ENCODE measurements around the gene KCNQ1. TPM values are rescaled to one million over a fixed set of nuclear protein-coding genes. Genes with fewer than 3 reads are reported as not detected.

Gene KCNQ1
- total and polyA plus RNA-seq, 2 donors = 6.3 to 9.1 TPM

- 74% methylated on average over 12 of the region's 12 CpGs for WGBS
- DNase-seq (ENCODE audit: extremely low spot score) = no peak
- Histone ChIP-seq H3K4me3 (ENCODE audit: low read depth, low read length) (no peak overlapping the region), H3K36me3 (ENCODE audit: insufficient read depth) (no peaks in the 10 kb centered on the region), H3K27ac (ENCODE audit: low read depth) (no peak overlapping the region), H3K4me1 (ENCODE audit: insufficient read depth) (no peaks in the 10 kb centered on the region)
Measured at GRCh38 chr11:2447253-2447950, 2.6 kb downstream of the KCNQ1 start.

GRCh38 chr11:2447951-2448650 lies 3.3 kb downstream of the KCNQ1 start:
- H3K27ac ChIP-seq (ENCODE audit: low read depth) = no peak overlapping the region
- 83% methylated on average over 10 of the region's 10 CpGs for WGBS
- DNase-seq (ENCODE audit: extremely low spot score) = no peak
- no peak overlapping the region for H3K4me3 ChIP-seq (ENCODE audit: low read depth, low read length)
- H3K4me1 ChIP-seq (ENCODE audit: insufficient read depth) = no peaks in the 10 kb centered on the region
- H3K36me3 ChIP-seq (ENCODE audit: insufficient read depth) = no peaks in the 10 kb centered on the region

- 91% methylated on average over 21 of the region's 21 CpGs for WGBS
Measured at GRCh38 chr11:2448661-2449547, 4.1 kb downstream of the KCNQ1 start.

GRCh38 chr11:2449548-2450320 lies 4.9 kb downstream of the KCNQ1 start:
- Histone ChIP-seq H3K4me3 (ENCODE audit: low read depth, low read length) (no peak overlapping the region), H3K36me3 (ENCODE audit: insufficient read depth) (no peaks in the 10 kb centered on the region), H3K27ac (ENCODE audit: low read depth) (no peak overlapping the region), H3K4me1 (ENCODE audit: insufficient read depth) (no peaks in the 10 kb centered on the region)
- WGBS = 81% methylated on average over 26 of the region's 26 CpGs
- DNase-seq (ENCODE audit: extremely low spot score) = no peak

More at GRCh38 chr11:2448661-2449547, 4.1 kb downstream of the KCNQ1 start:
- Histone ChIP-seq H3K27ac (ENCODE audit: low read depth) (no peak overlapping the region), H3K4me1 (ENCODE audit: insufficient read depth) (no peaks in the 10 kb centered on the region), H3K36me3 (ENCODE audit: insufficient read depth) (no peaks in the 10 kb centered on the region), H3K4me3 (ENCODE audit: low read depth, low read length) (no peak overlapping the region)
- DNase-seq (ENCODE audit: extremely low spot score) = no peak

DNA sequence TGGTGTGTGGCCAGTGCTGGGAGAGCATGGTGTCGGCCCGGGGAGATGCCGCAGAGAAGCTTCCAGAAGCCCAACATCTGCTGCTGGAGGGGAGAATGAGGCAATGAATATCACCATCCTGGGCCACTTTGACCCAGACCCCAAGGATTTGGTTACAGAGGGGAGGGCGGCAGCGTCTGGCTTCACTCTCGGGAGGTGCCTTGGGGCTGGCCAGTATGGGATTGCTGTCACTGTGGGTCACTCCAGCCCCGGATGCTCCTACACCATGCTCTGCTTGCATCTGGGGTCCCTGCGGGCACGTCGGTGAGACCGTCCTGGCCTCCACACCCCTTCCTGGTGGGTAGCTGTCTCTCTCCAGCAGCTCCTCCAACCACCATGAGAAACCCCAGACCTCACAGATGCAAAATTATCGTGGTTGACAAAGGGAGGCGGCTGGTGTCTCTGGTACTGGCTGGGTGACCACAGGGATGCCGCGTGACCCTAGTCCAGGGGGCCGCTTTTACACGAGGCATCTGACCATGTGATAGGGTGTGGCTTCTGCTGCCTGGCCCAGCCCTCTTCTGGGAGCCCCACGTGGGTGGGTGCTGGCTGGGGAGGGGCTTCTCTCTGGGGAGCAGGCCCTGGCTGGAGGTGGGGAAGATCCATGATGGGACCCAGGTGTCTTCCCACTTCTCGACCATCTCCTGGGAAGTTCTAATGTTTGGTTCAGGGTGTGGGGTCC lies 5.7 kb downstream of the KCNQ1 start:
- no peaks in the 10 kb centered on the region for H3K4me1 ChIP-seq (ENCODE audit: insufficient read depth)
- H3K27ac ChIP-seq (ENCODE audit: low read depth) = no peak overlapping the region
- DNase-seq (ENCODE audit: extremely low spot score) = no peak
- 84% methylated on average over 19 of the region's 19 CpGs for WGBS
- H3K36me3 ChIP-seq (ENCODE audit: insufficient read depth) = no peaks in the 10 kb centered on the region
- H3K4me3 ChIP-seq (ENCODE audit: low read depth, low read length) = no peak overlapping the region

- no peaks in the 10 kb centered on the region for H3K36me3 ChIP-seq (ENCODE audit: insufficient read depth)
- no peak overlapping the region for H3K4me3 ChIP-seq (ENCODE audit: low read depth, low read length)
- no peaks in the 10 kb centered on the region for H3K4me1 ChIP-seq (ENCODE audit: insufficient read depth)
- no peak for DNase-seq (ENCODE audit: extremely low spot score)
- no peak overlapping the region for H3K27ac ChIP-seq (ENCODE audit: low read depth)
- 92% methylated on average over 15 of the region's 15 CpGs for WGBS
Measured at GRCh38 chr11:2451336-2451735, 6.5 kb downstream of the KCNQ1 start.

DNA sequence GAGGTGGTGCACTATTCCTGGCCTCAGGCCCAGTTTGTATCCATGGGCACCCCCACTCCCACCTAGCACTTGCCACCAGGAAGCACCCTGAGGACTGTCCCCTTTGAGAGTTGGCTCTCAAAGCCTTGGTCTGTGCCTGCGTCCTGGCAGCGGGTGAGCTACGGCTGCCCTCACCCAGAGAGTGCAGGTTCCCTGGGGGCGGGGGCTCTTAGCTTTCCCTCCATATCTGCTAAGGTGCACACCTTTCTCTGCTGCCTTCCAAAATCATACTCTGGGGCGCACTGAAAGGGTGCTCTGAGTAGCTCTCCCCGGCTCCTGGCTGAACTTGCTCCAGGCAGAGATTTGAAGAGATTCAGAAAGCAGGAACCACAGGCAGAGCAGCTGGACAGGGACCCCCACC lies 7.1 kb downstream of the KCNQ1 start:
- Histone ChIP-seq H3K36me3 (ENCODE audit: insufficient read depth) (no peaks in the 10 kb centered on the region), H3K4me3 (ENCODE audit: low read depth, low read length) (no peak overlapping the region), H3K27ac (ENCODE audit: low read depth) (no peak overlapping the region), H3K4me1 (ENCODE audit: insufficient read depth) (no peaks in the 10 kb centered on the region)
- DNase-seq (ENCODE audit: extremely low spot score) = no peak
- WGBS = 63% methylated on average over 6 of the region's 6 CpGs

DNA sequence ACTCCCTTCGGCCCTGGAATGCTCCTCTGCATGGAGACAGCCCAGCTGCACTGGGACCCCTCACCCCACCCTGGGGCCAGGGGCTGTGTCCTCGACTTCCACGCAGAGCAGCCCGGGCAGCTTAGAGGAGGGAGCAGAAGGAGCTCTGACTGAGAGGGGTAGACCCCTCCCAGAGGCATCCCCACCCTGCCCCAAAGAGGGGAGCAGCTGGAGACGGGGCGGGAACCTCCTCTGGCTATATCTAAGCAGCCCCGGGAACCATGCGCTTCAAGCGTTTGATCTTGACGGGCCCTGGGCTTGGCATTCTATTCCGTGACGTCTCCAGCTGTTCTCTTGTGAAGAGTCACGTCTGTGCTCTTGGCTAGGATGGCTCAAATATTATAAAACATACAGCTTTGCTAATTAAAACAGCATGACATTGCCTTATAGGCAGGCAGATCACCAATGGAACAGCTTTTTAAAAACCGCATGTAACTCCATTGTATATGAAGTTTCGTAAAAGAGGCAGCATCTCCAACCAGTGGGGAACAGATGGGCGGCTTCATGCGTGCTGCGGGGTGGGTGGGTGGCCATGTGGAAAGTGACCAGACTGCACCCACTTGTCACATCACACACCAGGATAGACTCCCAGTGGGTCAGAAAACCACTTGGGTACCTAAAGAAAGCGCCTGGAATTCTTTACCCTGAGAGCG lies 7.7 kb downstream of the KCNQ1 start:
- no peaks in the 10 kb centered on the region for H3K4me1 ChIP-seq (ENCODE audit: insufficient read depth)
- no peak overlapping the region for H3K4me3 ChIP-seq (ENCODE audit: low read depth, low read length)
- no peaks in the 10 kb centered on the region for H3K36me3 ChIP-seq (ENCODE audit: insufficient read depth)
- peak; percentile 69 for DNase-seq (ENCODE audit: extremely low spot score)
- 37% methylated on average over 20 of the region's 20 CpGs for WGBS
- no peak overlapping the region for H3K27ac ChIP-seq (ENCODE audit: low read depth)

DNA sequence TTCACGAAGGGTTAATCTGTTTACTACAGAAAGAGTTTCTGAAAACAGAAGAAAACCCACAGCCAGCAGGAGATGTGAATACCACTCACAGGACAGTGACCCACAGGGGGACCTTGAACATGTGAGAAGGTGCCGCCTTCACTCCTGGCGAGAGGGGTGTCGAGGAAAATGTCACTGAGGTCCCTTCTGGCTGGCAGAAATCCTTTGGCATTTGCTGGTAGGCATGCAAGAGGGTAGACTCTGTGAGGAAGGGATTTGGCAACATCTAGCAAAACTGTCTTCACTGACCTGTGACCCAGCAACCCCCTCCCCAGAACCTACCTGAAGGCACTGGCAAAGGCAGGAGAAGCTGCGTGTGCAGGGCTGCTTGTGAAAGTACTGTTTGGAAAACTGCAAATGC lies 8.6 kb downstream of the KCNQ1 start:
- WGBS = 95% methylated on average over 5 of the region's 5 CpGs
- Histone ChIP-seq H3K4me1 (ENCODE audit: insufficient read depth) (no peaks in the 10 kb centered on the region), H3K36me3 (ENCODE audit: insufficient read depth) (no peaks in the 10 kb centered on the region), H3K27ac (ENCODE audit: low read depth) (no peak overlapping the region), H3K4me3 (ENCODE audit: low read depth, low read length) (no peak overlapping the region)
- no peak for DNase-seq (ENCODE audit: extremely low spot score)

DNA sequence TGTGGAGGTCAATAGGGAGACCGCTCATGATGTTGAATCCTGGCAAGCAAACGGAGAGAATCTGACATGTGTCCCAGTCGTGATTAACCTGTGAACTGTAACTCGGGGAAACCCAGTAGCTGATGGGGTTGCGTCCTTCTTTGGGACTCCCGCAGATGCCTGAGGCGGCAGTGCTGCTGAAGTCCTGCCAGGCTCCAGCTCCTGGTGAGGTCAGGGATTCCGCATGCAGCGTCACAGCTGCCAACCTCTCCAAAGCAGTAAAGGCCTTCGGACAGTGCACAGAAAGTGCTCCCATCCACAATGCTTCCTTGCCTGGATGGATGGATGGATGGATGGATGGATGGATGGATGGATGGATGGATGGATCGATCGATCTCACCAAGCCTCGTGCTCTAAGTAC lies 13.5 kb downstream of the KCNQ1 start:
- Histone ChIP-seq H3K4me1 (ENCODE audit: insufficient read depth) (no peaks in the 10 kb centered on the region), H3K27ac (ENCODE audit: low read depth) (no peak overlapping the region), H3K4me3 (ENCODE audit: low read depth, low read length) (no peak overlapping the region), H3K36me3 (ENCODE audit: insufficient read depth) (no peaks in the 10 kb centered on the region)
- no peak for DNase-seq (ENCODE audit: extremely low spot score)
- 84% methylated on average over 13 of the region's 13 CpGs for WGBS

DNA sequence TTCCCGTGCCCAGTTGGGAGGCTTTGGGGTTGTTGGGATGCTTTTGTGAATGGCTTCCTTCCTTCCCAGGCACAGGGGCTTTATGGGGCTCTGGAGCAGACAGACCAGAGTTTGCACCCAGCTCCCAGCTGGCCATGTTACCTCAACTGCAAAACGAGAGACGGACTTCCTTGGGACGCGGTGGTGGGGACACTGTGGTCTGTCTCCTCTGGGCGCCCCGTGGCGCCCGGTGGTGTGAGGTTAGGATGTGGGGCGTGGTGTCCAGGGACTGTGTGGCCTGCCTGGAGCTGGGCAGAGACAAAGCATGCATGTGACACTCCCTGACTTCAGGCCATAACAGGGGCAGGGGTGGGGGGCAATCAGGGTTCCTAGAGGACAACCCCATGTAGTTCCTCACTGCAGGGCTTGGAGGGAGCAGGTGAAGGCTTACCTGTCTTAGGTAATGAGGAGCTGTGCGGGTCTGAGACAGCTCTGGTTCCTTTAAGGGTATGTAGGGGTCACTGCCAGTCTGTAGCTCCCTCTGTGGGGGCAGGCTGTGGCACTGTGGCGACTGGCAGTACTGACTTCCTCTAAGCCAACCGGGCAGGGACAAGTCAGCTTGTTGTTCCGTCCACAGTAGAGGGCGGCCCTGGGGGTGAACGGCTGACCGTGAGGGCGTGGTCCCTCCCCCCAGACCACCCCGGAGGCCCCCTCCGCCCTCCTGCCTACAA lies 14.4 kb downstream of the KCNQ1 start:
- Histone ChIP-seq H3K27ac (ENCODE audit: low read depth) (no peak overlapping the region), H3K36me3 (ENCODE audit: insufficient read depth) (no peaks in the 10 kb centered on the region), H3K4me1 (ENCODE audit: insufficient read depth) (no peaks in the 10 kb centered on the region), H3K4me3 (ENCODE audit: low read depth, low read length) (no peak overlapping the region)
- WGBS = 79% methylated on average over 20 of the region's 20 CpGs
- DNase-seq (ENCODE audit: extremely low spot score) = no peak

Data from urinary bladder (tissue), 4 donors.